Esophagus muscularis mucosa (tissue), 3 donors: ENCODE measurements around the gene TMUB1.

Experiments
- CTCF ChIP-seq, 3 experiments: fragments of 200-600 bp in 2 of 3; fragments of 450-650 bp in 1 of 3; sonication (generic) in 2 of 3; IDR thresholded peaks; one replicate each; pipeline ENCODE4 v1.5.1; 2017 to 2019; ENCODE audit warnings: antibody characterized with exemption in 3 of 3, mild to moderate bottlenecking in 2 of 3, moderate library complexity in 1 of 3
- POLR2AphosphoS5 ChIP-seq, 2 donors: sonication (generic); formaldehyde crosslinking; IDR thresholded peaks; one replicate each; pipeline ENCODE4 v1.6.1; 2017; ENCODE audit warnings: antibody characterized with exemption in 2 of 2

GRCh38 chr7:151059367-151060112, 23.8 kb downstream of the TMUB1 start, which contains the start of gene SLC4A2:
- peak; percentile 38 to 52 (median 42) for TF ChIP-seq CTCF (IDR thresholded peaks at IDR 0.05)
- peak; percentile 40 to 77 for TF ChIP-seq POLR2AphosphoS5 (IDR thresholded peaks at IDR 0.05)
